NB4 (cell line): ENCODE data around the gene BIN1.

ENCODE experiments used
- DNase-seq: peaks from one replicate; pipeline ENCODE4 v3.0.0; 2010; ENCODE audit warnings: low read depth
- H3K4me3 ChIP-seq: one replicate; pipeline ENCODE4 v1.5.1; 2011; ENCODE audit warnings: mild to moderate bottlenecking, low read depth, low read length, moderate library complexity
- MYC ChIP-seq: IDR thresholded peaks from 2 replicates; pipeline ENCODE4 v1.6.1; 2011; ENCODE audit warnings: low read depth, low read length
- POLR2A ChIP-seq: IDR thresholded peaks from 2 replicates; pipeline ENCODE4 v1.6.1; 2011; ENCODE audit warnings: mild to moderate bottlenecking; ENCODE audit not compliant: insufficient read length; ENCODE audit errors: extremely low read depth
- TF ChIP-seq, protein P1 (sequence below): IDR thresholded peaks from one replicate; pipeline ENCODE4 v1.5.1; 2012; ENCODE audit warnings: low read depth, low read length
- TF ChIP-seq, protein P2 (sequence below): IDR thresholded peaks from 2 replicates; pipeline ENCODE4 v1.6.1; 2011; ENCODE audit warnings: low read depth, low read length

The BIN1 gene

DNA sequence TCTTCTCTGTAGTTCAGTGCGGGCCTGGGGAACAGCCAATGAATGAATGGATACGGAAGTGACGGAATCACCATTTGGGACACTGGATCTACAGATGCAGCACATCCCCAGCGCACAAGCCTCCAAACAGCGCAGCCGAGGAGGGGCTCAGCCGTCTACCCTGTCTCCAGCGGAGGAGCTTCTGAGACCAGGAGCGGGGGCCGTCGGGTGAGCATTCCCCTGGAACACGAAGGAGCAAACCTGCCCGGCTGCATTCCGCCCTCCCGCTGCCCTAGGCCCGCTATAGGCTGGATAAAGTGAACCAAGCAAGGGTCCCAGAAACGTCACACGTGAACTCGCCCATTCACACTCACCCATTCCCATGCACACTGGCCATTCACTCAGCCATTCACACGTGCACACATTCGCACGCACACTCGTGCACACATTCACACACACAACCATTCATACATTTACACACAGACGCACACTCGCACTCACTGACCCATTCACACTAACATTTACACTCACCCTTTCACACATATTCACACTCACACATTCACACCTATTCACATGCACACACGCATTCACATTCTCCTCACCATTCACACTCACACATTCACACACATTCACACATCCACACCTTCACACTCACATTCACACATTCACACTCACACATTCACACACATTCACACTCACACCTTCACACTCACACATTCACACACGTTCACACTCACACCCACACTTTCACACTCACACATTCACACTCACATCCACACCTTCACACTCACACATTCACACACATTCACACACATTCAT, 63.4 kb downstream of the BIN1 start:
- no peak for DNase-seq
- H3K4me3 ChIP-seq: no peak overlapping the region
- no peak for TF ChIP-seq MYC
- TF ChIP-seq, protein P1, sequence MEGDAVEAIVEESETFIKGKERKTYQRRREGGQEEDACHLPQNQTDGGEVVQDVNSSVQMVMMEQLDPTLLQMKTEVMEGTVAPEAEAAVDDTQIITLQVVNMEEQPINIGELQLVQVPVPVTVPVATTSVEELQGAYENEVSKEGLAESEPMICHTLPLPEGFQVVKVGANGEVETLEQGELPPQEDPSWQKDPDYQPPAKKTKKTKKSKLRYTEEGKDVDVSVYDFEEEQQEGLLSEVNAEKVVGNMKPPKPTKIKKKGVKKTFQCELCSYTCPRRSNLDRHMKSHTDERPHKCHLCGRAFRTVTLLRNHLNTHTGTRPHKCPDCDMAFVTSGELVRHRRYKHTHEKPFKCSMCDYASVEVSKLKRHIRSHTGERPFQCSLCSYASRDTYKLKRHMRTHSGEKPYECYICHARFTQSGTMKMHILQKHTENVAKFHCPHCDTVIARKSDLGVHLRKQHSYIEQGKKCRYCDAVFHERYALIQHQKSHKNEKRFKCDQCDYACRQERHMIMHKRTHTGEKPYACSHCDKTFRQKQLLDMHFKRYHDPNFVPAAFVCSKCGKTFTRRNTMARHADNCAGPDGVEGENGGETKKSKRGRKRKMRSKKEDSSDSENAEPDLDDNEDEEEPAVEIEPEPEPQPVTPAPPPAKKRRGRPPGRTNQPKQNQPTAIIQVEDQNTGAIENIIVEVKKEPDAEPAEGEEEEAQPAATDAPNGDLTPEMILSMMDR: no peak
- TF ChIP-seq, protein P2, sequence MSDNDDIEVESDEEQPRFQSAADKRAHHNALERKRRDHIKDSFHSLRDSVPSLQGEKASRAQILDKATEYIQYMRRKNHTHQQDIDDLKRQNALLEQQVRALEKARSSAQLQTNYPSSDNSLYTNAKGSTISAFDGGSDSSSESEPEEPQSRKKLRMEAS: no peak
- TF ChIP-seq POLR2A: no peak

DNA sequence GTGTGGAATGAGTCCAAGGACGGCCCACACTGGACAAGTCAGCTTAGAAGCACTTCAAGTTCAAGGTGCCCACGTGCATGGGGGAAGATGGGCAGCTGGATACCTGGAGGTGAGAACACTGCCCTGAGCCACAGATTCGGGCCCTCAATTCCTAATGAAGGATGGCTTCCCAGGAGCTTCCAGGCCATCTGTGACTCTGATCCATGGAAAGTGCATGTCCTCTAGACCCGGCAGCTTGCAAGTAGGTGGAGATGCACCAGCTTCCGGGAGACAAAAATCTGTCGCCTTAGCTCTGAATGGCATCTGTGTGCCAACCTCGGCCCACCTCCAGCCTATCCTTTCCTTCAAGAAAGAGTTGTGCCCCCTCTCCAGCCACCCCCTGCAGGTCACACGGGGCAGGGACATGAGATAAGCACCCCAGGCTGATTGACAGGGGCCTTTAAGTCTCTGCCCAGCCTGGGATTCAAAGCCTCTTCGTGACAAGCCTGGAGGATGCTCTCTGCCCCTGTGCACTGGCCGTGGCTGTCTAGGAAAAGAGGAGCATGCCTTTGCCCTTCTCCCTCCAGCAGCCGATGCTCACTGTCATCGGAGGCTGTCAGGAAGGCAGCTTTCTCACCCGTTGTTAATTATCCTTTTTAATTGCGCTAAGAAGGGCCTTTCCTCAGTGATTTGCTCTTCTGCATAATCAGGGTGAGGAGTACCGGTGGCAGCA, 65.5 kb downstream of the BIN1 start:
- no peak for DNase-seq
- H3K4me3 ChIP-seq: no peak overlapping the region
- no peak for TF ChIP-seq MYC
- no peak for TF ChIP-seq POLR2A
- TF ChIP-seq, protein P1: peak; percentile 4

DNA sequence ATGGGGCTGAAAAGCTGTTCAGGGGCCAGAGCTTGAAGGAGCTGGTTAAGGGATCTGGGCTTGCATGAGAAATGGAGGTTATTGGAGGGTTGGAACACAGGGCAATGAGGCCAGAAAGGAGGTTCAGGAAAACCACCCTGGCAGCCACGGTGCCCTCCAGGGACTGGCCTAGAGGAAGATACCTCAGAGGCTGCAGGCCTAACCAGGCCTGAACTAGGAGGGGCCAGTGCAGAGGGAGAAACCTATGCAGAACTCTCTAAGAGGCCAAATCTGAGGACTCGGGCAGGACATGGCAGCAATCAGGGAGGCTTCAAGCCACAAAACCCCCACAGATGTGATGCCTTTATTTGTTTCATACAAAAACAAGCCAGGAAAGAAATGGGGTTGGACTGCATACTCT, 66.8 kb downstream of the BIN1 start:
- TF ChIP-seq MYC (no peak), POLR2A (no peak)
- TF ChIP-seq, protein P1: no peak
- TF ChIP-seq, protein P2: no peak
- DNase-seq: peak; percentile 65
- H3K4me3 ChIP-seq: no peak overlapping the region

DNA sequence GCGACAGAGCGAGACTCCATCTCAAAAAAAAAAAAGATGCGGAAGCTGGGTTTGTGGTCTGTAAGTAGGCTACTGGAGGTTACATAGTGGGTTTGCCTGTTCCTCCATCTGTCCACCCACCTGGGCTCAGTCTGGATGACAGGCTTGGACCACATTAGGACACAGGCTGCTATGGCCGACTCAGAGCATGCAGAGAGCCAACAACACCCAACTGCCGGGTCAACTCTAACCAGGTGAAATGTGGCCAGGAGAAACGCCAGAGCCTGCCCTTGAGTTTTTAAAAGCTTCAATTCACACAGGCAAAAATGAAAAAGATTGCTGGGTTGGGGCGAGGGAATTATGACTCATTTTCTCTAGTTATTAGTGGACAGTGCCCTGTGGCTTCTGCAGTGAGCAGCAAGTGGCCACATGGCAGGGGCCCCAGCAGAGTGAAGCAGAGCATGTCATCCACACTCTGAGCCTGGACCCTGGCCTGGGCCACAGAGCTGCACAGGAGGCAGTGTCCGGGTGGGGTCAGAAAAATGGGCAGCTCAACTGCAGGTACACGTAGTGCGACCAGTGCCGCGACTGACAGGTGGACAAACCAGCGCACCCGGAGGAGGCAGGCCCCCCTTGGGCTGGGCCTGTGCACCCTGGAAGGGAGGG, 67.4 kb downstream of the BIN1 start:
- TF ChIP-seq, protein P1: no peak
- TF ChIP-seq MYC (no peak), POLR2A (no peak)
- TF ChIP-seq, protein P2: no peak
- no peak overlapping the region for H3K4me3 ChIP-seq
- no peak for DNase-seq

DNA sequence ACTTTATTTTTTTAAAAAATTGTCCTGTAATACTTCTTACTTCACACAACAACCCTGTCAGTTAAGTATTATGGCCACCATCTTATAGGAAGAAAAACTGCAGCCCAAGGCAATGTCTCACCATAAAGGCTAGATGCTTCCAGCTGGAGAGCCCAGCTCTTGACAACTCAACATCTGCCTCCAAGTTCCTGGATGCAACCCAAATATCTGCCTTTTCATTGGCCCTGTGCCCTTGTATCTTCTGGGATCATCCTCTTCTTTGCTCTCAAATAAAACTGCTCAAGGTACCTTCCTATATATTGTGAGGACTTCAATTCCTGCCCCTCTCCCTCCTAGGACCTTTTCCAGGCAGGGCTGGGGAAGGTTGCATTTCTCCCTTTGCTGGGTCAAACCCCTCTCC, 69.5 kb downstream of the BIN1 start:
- no peak for DNase-seq
- TF ChIP-seq, protein P2: no peak
- TF ChIP-seq, protein P1: no peak
- TF ChIP-seq POLR2A: no peak
- no peak for TF ChIP-seq MYC
- no peak overlapping the region for H3K4me3 ChIP-seq
